Measurements from ENCODE around the gene ARHGAP15.

- TF ChIP-seq POLR2A (IDR thresholded peaks at IDR 0.05) (no peak), CTCF (IDR thresholded peaks at IDR 0.05 in 8 of 11, conservative IDR thresholded peaks at IDR 0.05 in 3 of 11) (no peak)
Measured at GRCh38 chr2:143121079-143121478, 8.1 kb upstream of the ARHGAP15 start.

Measured in spleen (tissue), 7 donors.